ENCODE data around the gene FHOD1.

Gene FHOD1

GRCh38 chr16:67226804-67227566 lies 20.3 kb downstream of the FHOD1 start, which contains the start of gene TMEM208:
TSS of gene TMEM208 (plus strand) at chr16:67227130. CDS start at chr16:67227219, 89 bp downstream.
- DNase-seq (ENCODE audit: extremely low read depth, low read depth) = peak; percentile 95
- TF ChIP-seq, protein P1, sequence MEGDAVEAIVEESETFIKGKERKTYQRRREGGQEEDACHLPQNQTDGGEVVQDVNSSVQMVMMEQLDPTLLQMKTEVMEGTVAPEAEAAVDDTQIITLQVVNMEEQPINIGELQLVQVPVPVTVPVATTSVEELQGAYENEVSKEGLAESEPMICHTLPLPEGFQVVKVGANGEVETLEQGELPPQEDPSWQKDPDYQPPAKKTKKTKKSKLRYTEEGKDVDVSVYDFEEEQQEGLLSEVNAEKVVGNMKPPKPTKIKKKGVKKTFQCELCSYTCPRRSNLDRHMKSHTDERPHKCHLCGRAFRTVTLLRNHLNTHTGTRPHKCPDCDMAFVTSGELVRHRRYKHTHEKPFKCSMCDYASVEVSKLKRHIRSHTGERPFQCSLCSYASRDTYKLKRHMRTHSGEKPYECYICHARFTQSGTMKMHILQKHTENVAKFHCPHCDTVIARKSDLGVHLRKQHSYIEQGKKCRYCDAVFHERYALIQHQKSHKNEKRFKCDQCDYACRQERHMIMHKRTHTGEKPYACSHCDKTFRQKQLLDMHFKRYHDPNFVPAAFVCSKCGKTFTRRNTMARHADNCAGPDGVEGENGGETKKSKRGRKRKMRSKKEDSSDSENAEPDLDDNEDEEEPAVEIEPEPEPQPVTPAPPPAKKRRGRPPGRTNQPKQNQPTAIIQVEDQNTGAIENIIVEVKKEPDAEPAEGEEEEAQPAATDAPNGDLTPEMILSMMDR (IDR thresholded peaks at IDR 0.05; ENCODE audit: low read depth, low read length, missing control alignments) = no peak
- H3K4me3 ChIP-seq (replicated peaks; ENCODE audit: low read depth, low read length) = peak within 1 kb of the TSS; percentile 100

DNA sequence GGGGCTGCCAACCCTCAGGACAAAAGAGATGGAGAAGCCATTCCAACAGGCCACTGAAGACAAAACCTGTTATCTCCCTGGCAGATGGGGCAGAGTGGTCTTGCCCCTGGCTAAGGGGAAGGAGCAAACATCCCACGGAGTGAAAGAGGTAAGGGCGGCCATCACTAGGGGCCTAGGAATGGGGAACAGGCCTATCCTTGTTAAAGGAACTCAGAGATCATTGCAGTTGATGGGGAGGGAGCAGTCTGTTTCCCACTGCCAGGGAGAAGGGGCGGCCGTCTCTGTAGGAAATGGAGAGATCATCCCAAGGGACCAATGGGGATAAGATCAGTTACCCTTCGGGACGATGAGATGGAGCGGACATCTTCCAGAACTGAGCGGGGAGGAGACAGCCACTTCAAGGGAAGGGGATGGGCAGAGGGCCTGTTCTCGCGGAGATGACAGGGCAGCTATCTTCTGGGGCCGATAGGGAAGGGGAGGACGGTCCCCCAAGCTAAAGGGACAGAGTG lies 20.9 kb downstream of the FHOD1 start:
- TF ChIP-seq, protein P1 (IDR thresholded peaks at IDR 0.05; ENCODE audit: low read depth, low read length, missing control alignments) = no peak
- peak overlapping the region; percentile 100 for H3K4me3 ChIP-seq (replicated peaks; ENCODE audit: low read depth, low read length)
- no peak for DNase-seq (ENCODE audit: extremely low read depth, low read depth)

DNA sequence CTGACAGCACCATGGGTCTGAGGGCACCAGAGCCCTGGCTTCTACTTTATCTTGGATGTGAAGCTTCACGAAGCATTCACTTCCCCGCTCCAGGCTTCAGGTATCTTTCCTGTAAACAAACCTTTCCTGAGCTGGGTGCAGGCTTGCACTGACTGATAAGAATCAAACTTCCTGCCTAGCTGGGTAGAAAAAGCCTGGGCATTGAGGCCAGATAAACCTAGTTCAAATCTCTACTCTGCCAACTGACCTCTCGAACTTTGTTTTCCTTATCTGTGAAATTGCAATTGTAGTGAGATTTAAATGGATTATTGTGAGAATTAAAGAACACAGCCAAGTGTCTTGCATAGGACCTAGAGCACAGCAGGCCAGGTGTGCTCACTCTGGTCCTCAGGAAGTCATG lies 23.3 kb downstream of the FHOD1 start:
- no peak overlapping the region for H3K4me3 ChIP-seq (replicated peaks; ENCODE audit: low read depth, low read length)
- TF ChIP-seq, protein P1 (IDR thresholded peaks at IDR 0.05; ENCODE audit: low read depth, low read length, missing control alignments) = no peak
- no peak for DNase-seq (ENCODE audit: extremely low read depth, low read depth)

DNA sequence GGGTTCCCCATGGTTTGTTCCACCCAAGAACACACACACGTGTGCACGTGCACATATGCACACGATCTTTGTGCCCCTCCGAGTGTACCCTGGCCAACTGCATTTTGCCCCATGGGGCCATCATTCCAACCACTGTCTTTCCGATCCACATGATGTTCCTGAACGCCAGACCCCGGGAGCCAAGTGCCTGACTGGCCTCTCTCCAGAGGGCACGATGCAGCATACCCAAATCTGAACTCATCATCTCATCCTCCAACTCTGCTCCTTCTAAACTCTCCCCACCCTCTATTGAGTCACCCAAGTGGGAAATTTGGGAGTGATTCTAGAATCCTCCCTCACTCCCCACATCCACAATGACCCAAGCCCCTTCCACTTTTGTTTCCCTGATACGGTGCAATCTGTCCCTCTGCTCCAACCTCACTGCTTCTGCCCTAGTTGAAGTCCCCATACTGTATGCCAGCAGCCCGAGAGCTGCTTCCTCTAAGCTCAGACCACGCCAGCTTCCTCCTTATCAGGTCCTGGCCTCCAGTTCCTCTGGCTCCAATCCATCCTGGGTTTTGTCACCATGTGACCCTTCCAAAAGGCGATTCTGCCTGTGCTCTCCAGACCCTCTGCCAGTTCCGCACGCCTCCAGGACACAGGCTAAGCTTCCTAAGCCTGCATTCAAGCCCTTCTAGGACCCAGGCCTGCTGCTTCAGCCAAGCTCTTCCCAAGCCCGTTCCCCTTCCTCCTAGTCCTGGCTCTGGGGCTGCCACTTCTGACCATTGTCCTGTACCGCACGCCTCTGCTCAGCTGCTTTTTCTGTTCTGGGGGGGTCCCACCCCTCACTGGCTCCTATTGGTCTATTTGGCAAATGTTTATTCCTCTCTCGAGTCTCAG lies 30.4 kb downstream of the FHOD1 start:
- TF ChIP-seq, protein P1 (IDR thresholded peaks at IDR 0.05; ENCODE audit: low read depth, low read length, missing control alignments) = no peak
- DNase-seq (ENCODE audit: extremely low read depth, low read depth) = no peak
- H3K4me3 ChIP-seq (replicated peaks; ENCODE audit: low read depth, low read length) = no peak overlapping the region

GRCh38 chr16:67215706-67216105 lies 31.6 kb downstream of the FHOD1 start:
- DNase-seq (ENCODE audit: extremely low read depth, low read depth) = no peak
- TF ChIP-seq, protein P1 (IDR thresholded peaks at IDR 0.05; ENCODE audit: low read depth, low read length, missing control alignments) = no peak
- no peak overlapping the region for H3K4me3 ChIP-seq (replicated peaks; ENCODE audit: low read depth, low read length)

DNA sequence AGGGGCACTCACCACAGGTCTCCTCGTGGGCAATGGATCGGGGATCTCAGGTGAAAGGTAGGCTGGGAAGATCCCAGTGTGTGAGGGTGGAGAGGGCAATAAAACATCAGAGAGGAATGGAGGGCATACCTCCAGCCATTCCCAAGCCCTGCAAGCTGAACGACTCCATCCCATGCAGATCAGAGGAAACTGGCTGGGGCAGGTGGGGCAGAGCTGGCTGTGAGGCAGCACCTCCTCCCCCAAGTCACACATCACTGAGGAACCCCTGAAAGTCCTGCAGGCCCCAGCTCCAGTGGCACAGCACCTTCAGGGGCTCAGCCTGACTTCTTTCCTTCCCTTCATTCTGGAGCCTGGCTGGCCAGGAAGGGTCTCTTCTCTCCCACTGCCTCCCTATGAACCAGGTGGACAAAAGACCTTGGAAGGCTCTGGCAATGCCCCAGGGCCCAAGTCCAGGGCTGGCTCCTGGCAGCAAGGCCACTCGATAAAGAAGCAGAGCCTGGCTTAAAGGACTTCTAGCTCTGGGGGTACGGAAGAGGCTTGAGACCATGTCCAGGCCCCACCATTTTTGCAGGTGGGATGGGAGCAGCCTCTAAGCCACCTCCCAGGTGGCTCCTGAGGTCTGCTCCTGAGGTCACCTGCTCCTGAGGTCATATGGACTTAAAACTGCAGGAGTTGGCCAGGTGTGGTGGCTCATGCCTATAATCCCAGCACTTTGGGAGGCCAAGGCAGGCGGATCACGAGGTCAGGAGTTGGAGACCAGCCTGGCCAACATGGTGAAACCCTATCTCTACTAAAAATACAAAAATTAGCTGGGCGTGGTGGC lies 33.9 kb downstream of the FHOD1 start:
- DNase-seq (ENCODE audit: extremely low read depth, low read depth) = no peak
- TF ChIP-seq, protein P1 (IDR thresholded peaks at IDR 0.05; ENCODE audit: low read depth, low read length, missing control alignments) = no peak
- H3K4me3 ChIP-seq (replicated peaks; ENCODE audit: low read depth, low read length) = no peak overlapping the region
